Measurements from ENCODE around the gene DDX1.
"Not testable (repeated sequence)": the region's sequence is repeated elsewhere in the genome, so short reads cannot be mapped to it uniquely, and the experiment has no call there.

Gene DDX1

DNA sequence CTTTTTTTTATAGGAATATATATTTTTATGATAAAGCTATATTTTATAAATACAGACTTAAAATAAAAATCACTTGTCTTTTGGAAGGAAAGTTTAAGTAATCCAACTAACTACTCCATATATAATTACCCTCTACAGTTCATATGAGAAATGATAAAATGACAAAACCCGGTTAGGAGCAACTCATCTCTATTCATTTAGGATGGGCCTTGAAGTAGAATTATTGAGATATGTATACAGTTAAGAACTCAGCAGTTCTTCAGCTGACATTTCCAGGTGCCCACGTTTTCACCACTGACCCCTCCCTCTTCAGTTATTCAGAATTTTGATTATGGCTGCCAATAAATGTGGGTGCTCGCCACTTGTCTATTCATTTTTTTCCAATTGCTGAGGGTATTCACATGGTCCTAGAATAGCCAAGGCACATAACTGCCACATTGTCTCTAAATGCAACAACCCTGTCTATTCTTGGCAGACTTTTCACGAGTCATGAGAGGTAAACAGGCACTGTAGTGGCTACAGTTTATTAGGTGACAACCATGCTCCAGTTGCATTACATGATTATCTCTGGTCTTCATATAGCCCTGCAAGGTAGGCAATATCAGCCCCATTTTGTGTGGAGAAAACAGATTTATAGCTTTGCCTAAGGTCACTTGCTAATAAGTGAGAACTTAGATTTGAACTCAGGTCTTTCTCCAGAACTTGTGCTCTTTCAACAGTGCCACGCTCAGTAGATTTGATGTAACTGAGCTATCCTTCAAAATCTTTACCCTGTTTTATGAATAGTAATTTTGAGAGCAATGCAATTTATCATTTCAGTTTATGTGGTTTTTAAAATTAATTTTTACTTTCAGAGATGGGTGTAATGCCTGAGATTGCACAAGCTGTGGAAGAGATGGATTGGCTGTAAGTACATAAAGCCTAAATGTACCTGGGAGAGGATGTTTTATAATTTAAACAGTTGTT, 2.9 kb downstream of the DDX1 start:
- DNase-seq: no peak

DNA sequence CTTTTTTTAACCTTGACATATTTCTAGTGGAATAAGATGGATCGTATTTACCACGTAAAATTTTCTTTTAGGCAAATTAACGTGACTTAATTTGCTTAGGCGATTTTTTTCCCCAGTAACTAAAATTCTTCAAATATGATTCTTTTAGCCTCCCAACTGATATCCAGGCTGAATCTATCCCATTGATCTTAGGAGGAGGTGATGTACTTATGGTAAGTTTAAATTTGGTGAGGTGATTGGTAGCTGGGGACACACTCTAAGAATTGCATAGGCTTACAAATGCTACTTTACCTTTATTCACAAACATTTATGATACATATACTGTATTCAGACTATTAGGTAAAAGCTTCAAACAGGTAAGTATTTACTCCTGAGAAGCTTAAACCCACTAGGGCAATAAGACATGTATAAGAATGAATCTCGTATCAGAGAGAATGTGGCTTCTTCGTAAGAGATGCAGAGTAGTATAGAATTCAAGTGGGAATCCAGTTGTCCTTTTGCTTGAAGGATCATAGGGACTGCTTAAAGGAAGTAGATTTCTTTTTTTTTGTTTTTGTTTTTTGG, 3.8 kb downstream of the DDX1 start:
- DNase-seq: no peak

DNA sequence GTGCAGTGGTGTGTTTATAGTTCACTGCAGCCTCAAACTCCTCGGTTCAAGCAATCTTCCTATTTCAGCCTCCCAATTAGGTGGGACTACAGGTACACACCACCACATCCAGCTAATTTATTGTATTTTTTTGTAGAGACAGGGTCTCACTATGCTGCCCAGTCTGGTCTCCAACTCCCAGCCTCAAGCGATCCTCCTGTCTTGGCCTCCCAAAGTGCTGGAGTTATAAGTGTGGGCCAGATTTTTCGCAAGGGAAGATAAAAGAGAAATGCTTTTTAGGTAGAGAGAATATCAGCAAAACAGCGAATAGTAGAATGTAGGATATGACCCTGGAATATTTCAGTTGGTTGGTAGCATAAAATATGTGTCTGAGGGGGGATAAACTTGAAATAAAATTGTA, 4.3 kb downstream of the DDX1 start:
- DNase-seq: no peak

DNA sequence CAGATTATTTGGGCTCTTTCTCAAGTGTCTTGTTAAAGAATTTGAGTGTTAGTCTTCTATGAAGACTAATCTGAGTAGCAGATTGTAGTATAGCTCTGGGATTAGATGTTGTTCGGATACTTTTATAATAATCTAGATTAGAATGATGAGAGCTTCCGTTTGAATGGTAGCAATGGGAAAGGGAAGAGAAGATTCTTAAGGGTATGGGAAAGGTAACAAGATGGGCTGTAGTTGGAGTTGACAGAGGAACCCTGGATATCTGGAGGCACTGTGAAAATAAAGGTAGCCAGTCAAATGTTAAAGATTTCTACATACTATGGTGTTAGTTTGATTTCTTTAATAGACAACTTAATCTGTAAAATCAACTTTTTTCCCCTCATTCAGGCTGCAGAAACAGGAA, 4.7 kb downstream of the DDX1 start:
- DNase-seq: no peak

DNA sequence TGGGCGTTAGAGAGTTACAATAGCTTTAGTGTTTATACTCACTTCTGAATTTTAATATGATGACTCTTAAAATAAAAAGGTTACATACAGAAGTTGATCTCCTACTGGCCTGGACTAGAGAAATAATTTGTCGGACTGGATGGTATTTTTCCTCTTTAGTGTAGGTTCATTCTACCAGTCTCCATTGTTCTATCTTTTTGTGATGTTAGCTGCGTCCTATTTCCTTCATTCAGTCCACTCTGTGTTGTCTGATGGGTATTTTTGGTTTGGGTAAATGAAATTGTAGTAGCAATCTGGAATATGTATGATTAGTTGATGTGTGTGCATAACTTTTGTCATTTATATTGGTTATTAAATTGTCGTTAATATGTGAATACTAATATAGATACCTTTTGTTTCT, 5.3 kb downstream of the DDX1 start:
- no peak for DNase-seq

DNA sequence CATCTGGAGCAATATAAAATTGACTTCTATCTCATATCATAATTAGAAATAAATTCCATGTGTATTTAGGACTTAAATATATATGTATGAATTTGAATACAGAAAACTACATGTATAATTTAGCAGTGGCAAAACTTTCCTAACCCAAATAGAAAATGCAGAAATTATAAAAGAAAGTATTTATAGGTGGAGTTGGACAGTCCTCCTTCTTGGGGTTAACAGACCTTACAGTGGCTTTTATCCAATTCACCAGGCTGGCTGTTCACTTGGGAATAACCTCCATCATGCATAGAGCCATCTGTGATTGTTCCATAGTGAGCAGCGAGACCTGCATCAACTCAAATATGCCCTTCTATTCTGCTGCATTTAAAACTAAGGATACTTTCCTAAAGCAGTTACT, 8.3 kb downstream of the DDX1 start:
- DNase-seq: no peak

DNA sequence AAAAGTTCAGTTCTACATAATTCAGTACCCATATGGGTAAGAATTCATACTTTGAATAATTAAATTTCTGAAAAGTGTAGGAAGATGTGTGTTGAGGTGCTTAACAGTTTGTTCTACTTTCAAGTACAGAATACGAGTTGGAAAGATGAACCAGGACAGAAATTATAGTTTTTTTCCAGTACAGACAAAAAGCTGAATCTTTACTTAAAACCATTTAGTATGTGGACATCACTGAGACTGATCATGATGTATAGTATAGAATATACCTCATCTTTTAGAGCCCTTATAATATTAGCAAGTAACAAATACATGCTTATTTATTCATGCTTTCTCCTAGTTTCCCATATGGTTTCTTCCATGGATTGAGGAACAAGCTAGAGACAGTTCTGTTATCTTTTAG, 10.0 kb downstream of the DDX1 start:
- DNase-seq: no peak

DNA sequence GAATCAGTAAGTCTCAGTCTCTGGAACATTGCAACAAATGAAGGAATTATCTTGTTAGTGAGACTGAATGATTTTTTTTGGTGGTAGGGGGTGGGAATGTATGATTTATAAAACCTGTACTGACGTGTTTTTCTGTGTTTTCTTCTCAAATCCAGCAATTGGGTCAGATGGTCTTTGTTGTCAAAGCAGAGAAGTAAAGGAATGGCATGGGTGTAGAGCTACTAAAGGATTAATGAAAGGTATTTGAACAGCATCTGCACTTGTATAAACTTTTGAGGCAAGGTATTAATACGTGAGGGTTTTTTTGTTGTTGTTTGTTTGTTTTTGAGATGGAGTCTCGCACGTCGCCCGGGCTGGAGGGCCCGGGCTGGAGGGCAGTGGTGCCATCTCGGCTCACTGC, 10.7 kb downstream of the DDX1 start:
- DNase-seq: no peak

DNA sequence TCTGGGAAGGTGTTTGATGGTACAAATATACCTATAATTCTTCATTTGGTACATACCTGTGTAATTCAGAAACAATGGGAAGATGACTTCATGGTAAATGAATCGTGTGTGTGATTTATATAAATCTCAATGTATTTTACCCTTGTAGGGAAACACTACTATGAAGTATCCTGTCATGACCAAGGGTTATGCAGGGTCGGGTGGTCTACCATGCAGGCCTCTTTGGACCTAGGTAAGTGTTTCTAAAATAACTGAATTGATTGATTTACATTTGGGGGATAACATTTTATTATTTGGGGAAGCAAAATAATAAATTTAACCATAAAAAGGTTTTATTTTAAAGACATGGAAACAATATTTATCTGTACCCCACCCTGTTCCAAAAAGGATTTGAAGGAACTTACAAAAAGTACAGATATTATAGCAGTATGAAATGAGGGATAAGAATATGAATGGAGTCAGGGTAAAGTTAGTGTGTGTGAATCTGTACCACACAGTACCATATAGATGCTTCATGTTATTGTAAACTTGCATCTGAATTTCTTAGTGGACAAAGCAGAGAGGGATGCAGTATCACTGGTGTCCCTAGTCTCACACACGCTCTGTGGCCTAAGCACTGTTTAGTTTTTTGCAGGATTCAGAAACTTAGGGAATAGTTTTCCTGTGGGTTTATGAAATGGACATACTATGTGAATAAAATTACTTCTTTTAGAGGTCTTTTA, 11.5 kb downstream of the DDX1 start:
- DNase-seq: no peak

DNA sequence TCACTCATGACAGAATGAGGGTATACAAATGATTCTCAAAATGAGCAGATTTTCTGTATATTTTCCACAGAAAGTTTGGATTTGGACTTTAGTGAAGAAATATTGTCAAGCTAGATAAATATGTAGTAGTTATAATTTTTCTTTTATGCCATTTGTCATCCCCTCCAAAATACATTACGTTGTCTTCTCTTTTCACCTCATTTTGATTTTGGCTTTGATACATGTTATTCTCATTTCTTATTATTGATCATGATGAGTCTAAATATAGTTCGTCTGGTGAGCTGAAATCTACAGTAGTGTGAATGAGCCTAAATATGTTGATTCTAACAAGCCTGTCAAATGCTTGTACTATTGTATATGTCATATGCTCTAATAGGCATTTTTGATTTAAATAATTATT, 12.3 kb downstream of the DDX1 start:
- no peak for DNase-seq

DNA sequence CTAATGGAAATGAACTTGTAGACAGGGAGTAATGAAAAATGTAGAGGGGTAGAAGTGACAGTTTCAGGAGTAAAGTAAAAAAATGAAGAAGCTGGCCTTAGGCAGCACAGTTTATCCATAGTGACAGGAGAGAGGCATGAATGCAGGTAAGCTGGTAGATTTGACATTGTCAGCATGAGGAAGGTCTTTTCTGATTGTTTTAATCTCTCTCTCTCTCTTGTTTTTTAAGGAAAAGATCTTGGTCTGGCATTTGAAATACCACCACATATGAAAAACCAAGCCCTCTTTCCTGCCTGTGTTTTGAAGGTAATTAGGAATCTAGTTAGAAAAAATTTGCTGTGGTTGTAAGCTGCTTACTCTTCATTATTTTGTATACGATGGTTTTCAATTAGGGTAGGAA, 14.1 kb downstream of the DDX1 start:
- no peak for DNase-seq

DNA sequence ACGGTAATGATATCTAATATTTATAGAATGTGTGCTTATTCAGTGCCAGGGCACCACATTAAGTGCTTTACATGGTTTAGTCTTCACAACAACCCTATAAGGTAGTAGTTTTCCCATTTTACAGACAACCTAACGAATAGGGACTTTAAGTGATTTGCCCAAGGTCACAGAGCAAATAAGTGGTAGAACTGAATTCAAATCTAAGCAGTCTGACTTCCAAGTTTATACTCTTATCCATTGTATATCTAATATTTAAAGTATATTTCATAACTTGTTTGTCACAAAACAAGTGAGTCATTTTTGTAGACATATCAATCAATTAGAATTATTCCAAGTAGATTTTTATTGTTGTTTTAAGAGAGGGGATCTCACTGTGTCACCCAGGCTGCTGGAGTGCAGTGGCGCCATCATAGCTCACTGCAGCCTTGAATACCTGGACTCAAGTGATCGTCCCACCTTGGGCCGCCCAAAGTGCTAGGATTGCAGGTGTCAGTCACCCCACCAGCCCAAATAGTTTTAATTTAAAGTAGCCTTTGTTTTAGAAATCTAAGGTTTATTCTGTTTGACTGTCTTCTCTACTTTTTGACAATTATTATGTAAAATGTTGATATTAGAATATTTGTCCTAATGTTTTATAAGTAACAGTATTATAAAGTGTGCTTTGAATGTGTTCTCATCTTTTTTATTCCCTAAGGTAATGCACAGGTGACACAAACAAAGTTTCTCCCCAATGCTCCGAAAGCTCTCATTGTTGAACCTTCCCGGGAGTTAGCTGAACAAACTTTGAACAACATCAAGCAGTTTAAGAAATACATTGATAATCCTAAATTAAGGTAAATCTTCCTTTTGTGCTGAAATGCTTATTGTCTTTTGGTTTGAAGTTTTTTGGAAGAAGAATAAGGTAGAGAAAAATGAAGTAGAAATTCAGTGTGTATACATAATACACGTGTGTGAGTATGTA, 15.1 kb downstream of the DDX1 start:
- no peak for DNase-seq

DNA sequence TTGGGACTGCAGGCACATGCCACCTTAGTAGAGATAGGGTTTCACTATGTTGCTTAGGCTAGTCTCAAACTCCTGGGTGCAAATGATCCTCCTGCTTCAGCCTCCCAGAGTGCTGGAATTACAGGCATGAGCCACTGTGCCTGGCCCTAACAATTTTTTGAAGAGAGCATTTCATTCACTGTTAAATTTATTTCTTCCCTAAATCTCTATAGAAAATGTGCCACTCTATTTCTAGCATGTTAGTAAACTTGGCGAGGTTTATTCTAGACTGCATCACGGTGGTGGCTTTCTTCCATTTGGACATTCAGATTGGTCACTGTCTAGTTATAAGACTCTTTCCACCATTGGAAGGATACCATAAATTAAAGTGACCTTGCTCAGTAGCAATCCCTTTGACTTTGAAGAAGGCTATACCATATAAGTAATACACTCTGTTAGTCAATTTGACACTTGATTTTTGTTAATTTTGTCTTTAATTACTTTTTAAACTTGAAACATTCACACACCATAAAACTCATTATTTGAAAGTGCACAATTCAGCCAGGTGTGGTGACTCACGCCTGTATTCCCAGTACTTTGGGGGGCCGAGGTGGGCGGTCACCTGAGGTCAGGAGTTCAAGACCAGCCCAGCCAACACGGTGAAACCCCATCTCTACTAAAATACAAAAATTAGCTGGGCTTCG, 16.2 kb downstream of the DDX1 start:
- DNase-seq: no peak

DNA sequence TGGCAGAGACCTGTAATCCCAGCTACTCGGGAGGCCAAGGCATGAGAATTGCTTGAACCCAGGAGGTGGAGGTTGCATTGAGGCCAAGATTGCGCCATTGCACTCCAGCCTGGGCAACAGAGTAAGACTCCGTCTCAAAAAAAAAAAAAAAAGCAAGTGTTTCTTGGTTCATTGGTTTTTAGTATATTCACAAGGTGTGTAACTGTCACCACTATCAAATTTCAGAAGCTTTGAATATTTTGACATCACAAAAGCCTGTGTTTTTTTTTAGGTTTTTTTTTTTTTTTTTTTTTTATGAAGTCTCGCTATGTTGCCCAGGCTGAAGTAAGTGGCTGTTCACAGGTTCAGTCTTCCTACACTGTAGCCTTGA, 16.7 kb downstream of the DDX1 start:
- DNase-seq: no peak

DNA sequence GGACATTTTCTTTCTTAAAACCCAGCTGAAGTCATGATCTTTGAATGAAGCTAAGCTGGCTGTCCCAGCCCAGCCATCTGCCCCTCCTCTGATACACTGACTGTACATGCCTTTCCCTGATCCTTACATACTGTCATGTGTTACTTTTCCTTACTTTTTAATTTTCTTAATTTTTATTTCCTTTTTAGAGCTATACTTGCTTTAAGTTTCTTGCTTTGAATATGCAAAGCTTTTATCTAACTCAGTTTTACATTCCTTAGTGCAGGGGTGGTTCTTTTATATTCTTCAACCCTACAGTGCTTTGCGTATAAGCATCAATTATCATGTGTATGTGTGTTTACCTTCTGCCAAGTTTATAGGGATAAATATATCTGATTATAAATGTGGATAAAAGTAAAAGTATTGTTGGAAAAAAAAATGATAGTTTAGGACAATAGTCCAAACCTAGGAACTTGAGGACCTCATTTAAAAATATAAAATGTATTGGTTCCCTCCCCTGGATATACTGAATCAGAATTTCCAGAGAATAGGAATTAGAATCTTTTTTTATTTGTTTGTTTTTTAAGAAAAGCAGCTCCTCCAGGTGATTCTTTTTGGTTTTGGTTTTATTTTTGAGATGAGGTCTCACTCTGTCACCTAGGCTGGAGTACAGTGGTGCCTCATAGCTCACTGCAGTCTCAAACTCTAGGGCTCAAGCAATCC, 17.8 kb downstream of the DDX1 start:
- DNase-seq: no peak

DNA sequence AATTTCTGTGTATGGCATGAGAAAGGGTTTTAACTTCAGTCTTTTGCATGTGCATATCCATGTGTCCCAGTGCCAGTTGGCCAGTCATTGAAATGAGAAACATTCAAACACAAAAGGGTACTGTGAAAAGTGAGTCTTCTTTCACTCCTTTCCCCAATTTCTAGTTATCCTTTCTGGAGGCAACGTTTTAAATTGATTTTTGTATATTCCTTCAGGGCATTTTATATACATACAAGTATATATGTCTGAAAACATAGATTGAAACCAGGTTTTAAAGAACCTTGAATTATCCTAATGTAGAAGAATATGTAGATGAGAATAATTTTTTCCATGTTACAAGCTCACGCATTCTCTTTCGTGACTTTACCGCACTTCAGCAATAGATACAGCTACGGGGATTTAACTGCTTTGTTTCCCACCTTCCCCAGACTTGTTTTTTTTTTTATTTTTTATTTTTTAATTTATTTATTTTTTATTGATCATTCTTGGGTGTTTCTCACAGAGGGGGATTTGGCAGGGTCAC, 18.8 kb downstream of the DDX1 start:
- DNase-seq: no peak

DNA sequence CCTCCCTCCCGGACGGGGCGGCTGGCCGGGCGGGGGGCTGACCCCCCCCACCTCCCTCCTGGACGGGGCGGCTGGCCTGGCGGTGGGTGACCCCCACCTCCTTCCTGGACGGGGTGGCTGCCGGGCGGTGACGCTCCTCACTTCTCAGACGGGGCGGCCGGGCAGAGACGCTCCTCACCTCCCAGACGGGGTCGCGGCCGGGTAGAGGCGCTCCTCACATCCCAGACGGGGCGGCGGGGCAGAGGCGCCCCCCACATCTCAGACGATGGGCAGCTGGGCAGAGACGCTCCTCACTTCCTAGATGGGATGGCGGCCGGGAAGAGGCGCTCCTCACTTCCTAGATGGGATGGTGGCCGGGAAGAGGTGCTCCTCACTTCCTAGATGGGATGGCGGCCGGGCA, 20.4 kb downstream of the DDX1 start:
- DNase-seq: not testable (repeated sequence)

DNA sequence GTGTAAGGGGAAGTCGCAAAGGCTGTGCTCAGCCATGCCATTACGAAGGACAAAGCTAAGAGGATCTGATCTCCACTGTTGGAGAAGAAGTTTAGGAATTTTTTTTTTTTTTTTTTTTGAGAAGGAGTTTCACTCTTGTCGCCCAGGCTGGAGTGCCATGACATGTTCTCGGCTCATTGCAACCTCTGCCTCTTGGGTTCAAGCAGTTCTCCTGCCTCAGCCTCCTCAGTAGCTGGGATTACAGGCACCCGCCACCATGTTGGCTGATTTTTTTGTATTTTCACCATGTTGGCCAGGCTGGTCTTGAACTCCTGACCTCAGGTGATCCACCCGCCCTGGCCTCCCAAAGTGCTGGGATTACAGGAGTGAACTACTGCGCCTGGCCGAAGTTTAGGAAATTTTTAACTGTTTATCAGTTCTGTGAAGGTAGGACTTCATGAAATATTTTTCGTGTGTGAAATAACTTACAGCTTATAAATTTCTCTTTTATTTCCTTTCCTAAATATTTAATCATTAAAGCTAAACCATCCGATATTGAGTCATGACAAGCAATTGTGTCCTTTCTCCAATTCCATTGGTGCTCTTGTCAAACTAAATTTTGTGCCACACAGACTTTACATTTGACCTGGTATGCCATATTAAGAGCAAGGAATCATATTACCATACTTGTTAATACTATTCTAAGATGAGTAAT, 22.2 kb downstream of the DDX1 start:
- no peak for DNase-seq
